MM.1S (cell line): ENCODE results near the gene CSRNP3.
A peak's percentile ranks its signal among the peaks of the same experiment; 100 is the strongest.

Experiments
- DNase-seq: peaks from one replicate; pipeline ENCODE4 v3.0.0-alpha.2; 2015
- H2AFZ ChIP-seq: fragments of 300-600 bp; sonication (generic); 2 replicates; pipeline ENCODE4 v1.6.0; 2016; ENCODE audit warnings: antibody characterized with exemption, low read length
- H3F3A ChIP-seq: fragments of 300-600 bp; sonication (generic); 2 replicates; pipeline ENCODE4 v1.6.1; 2016; ENCODE audit warnings: mild to moderate bottlenecking, antibody characterized with exemption, low read length, moderate library complexity, mixed read lengths; ENCODE audit not compliant: insufficient read depth
- H3K27ac ChIP-seq: fragments of 300-600 bp; sonication (generic); 2 replicates; pipeline ENCODE4 v1.5.1; 2016; ENCODE audit warnings: mild to moderate bottlenecking, low read length
- H3K27me3 ChIP-seq: fragments of 300-600 bp; sonication (generic); replicated peaks from 2 replicates; pipeline ENCODE4 v1.6.0; 2016; ENCODE audit warnings: low read length; ENCODE audit not compliant: insufficient read depth
- H3K36me3 ChIP-seq: fragments of 300-600 bp; sonication (generic); replicated peaks from 2 replicates; pipeline ENCODE4 v1.6.1; 2016; ENCODE audit warnings: mild to moderate bottlenecking, low read length, mixed read lengths; ENCODE audit not compliant: insufficient read depth
- H3K4me1 ChIP-seq: fragments of 300-600 bp; sonication (generic); 2 replicates; pipeline ENCODE4 v1.6.1; 2016; ENCODE audit warnings: low read length, mixed read lengths
- H3K4me2 ChIP-seq: fragments of 300-600 bp; sonication (generic); 2 replicates; pipeline ENCODE4 v1.6.0; 2016; ENCODE audit warnings: low read depth, low read length
- H3K4me3 ChIP-seq: fragments of 300-600 bp; sonication (generic); 2 replicates; pipeline ENCODE4 v1.5.1; 2016; ENCODE audit warnings: low read length, mixed read lengths
- H3K79me2 ChIP-seq: fragments of 300-600 bp; sonication (generic); 2 replicates; pipeline ENCODE4 v1.6.1; 2016; ENCODE audit warnings: mixed run types, low read length, mixed read lengths
- H3K9ac ChIP-seq: fragments of 300-600 bp; sonication (generic); 2 replicates; pipeline ENCODE4 v1.6.1; 2016; ENCODE audit warnings: low read length, mixed read lengths
- H3K9me2 ChIP-seq: fragments of 300-600 bp; sonication (generic); replicated peaks from 2 replicates; pipeline ENCODE4 v1.6.1; 2016; ENCODE audit warnings: mild to moderate bottlenecking, low read length, mixed read lengths; ENCODE audit not compliant: insufficient read depth
- H3K9me3 ChIP-seq: fragments of 300-600 bp; sonication (generic); replicated peaks from 2 replicates; pipeline ENCODE4 v1.6.1; 2016; ENCODE audit warnings: mild to moderate bottlenecking, low read length, mixed read lengths; ENCODE audit not compliant: insufficient read depth
- H4K20me1 ChIP-seq: fragments of 300-600 bp; sonication (generic); 2 replicates; pipeline ENCODE4 v1.6.1; 2016; ENCODE audit warnings: mild to moderate bottlenecking, low read length, moderate library complexity, mixed read lengths; ENCODE audit not compliant: insufficient read depth
- CTCF ChIP-seq: fragments of 300-600 bp; sonication (generic); IDR thresholded peaks from 2 replicates; pipeline ENCODE4 v1.5.1; 2016; ENCODE audit warnings: antibody characterized with exemption, low read length, mixed read lengths
- EZH2 ChIP-seq: fragments of 300-600 bp; sonication (generic); optimal IDR thresholded peaks from 2 replicates; pipeline ENCODE3; 2017; ENCODE audit warnings: low read depth, mild to moderate bottlenecking, antibody characterized with exemption, low read length, mixed read lengths
- EZH2phosphoT487 ChIP-seq: fragments of 300-600 bp; sonication (generic); IDR thresholded peaks from 2 replicates; pipeline ENCODE4 v1.6.1; 2018; ENCODE audit warnings: antibody characterized with exemption, low read length

CSRNP3 gene

GRCh38 chr2:165609672-165610071 lies 140.2 kb downstream of the CSRNP3 start:
- no peaks in the 10 kb centered on the region for H3K9me3 ChIP-seq
- peaks cover 15% of the 10 kb centered on the region for H3K4me1 ChIP-seq
- H3K4me3 ChIP-seq: no peak overlapping the region
- peak overlapping the region; percentile 41; the same call in 1 of the 2 replicates for H3K4me2 ChIP-seq
- no peaks in the 10 kb centered on the region for H4K20me1 ChIP-seq
- H3K9ac ChIP-seq: no peak overlapping the region
- H3F3A ChIP-seq: peaks cover 11% of the 10 kb centered on the region
- no peaks in the 10 kb centered on the region for H3K9me2 ChIP-seq
- no peaks in the 10 kb centered on the region for H3K36me3 ChIP-seq
- no peak overlapping the region for H2AFZ ChIP-seq
- no peak for DNase-seq
- H3K27me3 ChIP-seq: no peaks in the 10 kb centered on the region
- H3K79me2 ChIP-seq: no peaks in the 10 kb centered on the region
- no peak overlapping the region for H3K27ac ChIP-seq
- no peak for TF ChIP-seq EZH2
- no peak for TF ChIP-seq CTCF
- TF ChIP-seq EZH2phosphoT487: no peak

- peak; percentile 75 for DNase-seq
Measured at GRCh38 chr2:165610591-165611029, 141.1 kb downstream of the CSRNP3 start.

GRCh38 chr2:165617741-165618481 lies 148.4 kb downstream of the CSRNP3 start:
- H3K4me3 ChIP-seq: no peak overlapping the region

More at GRCh38 chr2:165610591-165611029, 141.1 kb downstream of the CSRNP3 start:
- H2AFZ ChIP-seq: peak overlapping the region; percentile 33
- H3K4me1 ChIP-seq: peaks cover 15% of the 10 kb centered on the region
- H3K9ac ChIP-seq: no peak overlapping the region
- H3K4me3 ChIP-seq: peak overlapping the region; percentile 23; the same call in 1 of the 2 replicates
- peak overlapping the region; percentile 30 for H3K27ac ChIP-seq
- H3K9me3 ChIP-seq: no peaks in the 10 kb centered on the region
- no peaks in the 10 kb centered on the region for H3K79me2 ChIP-seq
- H3K4me2 ChIP-seq: peak overlapping the region; percentile 41
- no peak for TF ChIP-seq CTCF
- no peak for TF ChIP-seq EZH2
- TF ChIP-seq EZH2phosphoT487: no peak
- no peaks in the 10 kb centered on the region for H3K9me2 ChIP-seq
- H3K36me3 ChIP-seq: no peaks in the 10 kb centered on the region
- no peaks in the 10 kb centered on the region for H4K20me1 ChIP-seq
- H3K27me3 ChIP-seq: no peaks in the 10 kb centered on the region
- peaks cover 11% of the 10 kb centered on the region for H3F3A ChIP-seq

More at GRCh38 chr2:165617741-165618481, 148.4 kb downstream of the CSRNP3 start:
- Histone ChIP-seq H3K27ac (no peak overlapping the region), H3K9me3 (no peaks in the 10 kb centered on the region), H4K20me1 (no peaks in the 10 kb centered on the region), H3K27me3 (no peaks in the 10 kb centered on the region), H3F3A (no peaks in the 10 kb centered on the region), H2AFZ (no peak overlapping the region), H3K36me3 (no peaks in the 10 kb centered on the region), H3K79me2 (no peaks in the 10 kb centered on the region), H3K9ac (no peak overlapping the region), H3K4me2 (no peak overlapping the region), H3K4me1 (no peaks in the 10 kb centered on the region), H3K9me2 (no peaks in the 10 kb centered on the region)
- no peak for DNase-seq
- no peak for TF ChIP-seq EZH2phosphoT487
- TF ChIP-seq EZH2: no peak
- no peak for TF ChIP-seq CTCF
